Left renal cortex interstitium (tissue), 4 donors: ENCODE data around the gene ANKS4B. TPM values are rescaled to one million over a fixed set of nuclear protein-coding genes. Genes with fewer than 3 reads are reported as not detected.
"Not testable (repeated sequence)": the region's sequence is repeated elsewhere in the genome, so short reads cannot be mapped to it uniquely, and the experiment has no call there.

Source experiments
- DNase-seq, 4 donors: peaks; one replicate each; pipeline ENCODE4 v3.0.0-alpha.2; 2013; ENCODE audit warnings: low read depth in 4 of 4, low spot score in 2 of 4, missing footprints in 1 of 4
- polyA plus RNA-seq, 4 donors: library from polyadenylated mRNA; unstranded; fragments of 120-200 nt; gene quantifications; one replicate each; pipeline ENCODE4 v1.2.1, GENCODE V29; 2013; ENCODE audit not compliant: insufficient read length in 4 of 4

The ANKS4B gene
- polyA plus RNA-seq, 4 donors, result 3.2 to 6.0 (median 4.7) TPM

DNA sequence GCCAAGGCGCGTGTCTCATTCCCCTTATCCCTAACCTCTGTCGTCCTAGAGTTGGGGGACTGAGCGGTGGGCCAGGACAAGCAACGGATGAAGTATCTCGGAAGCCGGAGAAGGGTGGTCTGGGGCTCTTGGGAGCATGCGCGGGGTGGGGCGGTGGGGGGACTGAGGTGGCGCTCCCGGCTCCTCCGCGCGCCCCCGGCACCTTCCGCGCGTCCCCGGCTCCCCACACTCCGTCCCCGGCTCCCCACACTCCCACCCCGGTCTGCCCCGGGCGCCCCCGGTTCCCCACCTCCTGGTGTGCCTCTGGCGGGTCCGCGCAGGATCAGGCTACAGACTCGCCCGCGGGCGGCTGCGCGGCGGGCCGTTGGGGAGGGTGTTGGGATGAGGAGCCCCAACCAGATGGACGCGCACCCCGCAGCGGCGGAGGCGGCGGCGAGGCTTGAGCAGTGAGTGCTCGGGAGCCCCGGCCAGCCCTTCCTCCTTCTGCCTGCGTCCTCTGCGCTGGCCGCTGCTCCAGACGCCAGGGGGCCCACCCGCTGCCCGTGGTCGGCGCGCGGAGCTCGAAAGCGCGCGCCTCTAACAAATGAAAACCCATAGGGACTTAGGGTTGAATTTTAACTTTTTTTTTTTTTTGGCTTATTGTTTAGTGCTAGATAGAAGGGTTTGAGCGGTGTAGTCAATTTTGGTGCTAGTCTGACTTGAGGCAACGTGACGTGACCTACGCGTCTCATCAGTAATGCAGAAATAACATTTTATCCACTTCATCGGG lies 50.2 kb downstream of the ANKS4B start:
- peak in 2 of 4 donors; percentile 36 to 43 for DNase-seq

DNA sequence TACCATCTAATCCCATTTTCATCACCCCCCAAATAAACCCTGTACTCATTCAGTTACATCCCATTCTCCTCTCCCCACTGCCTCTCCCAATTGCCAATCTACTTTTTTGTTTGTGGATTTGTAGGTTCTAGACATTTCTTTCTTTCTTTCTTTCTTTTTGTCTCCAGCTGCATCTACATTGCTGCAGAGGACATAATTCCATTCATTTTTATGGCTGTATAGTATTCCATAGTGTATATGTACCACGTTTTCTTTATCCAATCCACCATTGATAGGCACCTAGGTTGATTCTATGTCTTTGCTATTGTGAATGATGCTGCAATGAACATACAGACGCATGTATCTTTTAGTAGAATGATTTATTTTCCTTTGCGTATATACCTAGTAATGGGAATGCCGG lies 50.9 kb downstream of the ANKS4B start:
- no peak for DNase-seq

DNA sequence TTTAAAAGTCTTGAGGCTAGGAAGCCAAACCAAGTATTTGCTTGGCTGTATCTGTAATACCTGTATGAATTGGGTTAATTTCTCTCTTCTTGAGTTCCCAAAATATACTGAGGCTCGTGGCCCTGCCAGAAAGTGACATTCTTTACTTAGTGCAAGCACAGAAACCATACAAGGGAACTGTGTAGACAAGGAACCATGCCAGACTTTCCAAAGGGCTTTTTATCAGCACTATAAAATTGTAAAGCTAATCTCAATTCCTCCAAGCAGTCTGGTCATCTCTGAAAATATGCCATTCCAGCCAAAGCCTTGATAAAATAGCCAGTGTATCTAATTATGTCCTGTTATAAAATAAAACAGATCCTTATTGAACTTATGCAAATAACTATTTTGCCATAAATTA lies 51.8 kb downstream of the ANKS4B start:
- DNase-seq, result no peak

DNA sequence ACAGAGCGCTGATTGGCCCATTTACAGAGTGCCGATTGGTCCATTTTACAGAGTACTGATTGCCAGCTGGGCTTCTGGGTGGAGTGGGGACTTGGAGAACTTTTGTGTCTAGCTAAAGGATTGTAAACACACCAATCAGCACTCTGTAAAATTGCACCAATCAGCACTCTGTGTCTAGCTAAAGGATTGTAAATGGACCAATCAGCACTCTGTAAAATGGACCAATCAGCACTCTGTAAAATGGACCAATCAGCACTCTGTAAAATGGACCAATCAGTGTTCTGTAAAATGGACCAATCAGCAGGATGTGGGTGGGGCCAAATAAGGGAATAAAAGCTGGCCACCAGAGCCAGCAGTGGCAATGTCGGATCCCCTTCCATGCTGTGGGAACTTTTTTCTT lies 56.3 kb downstream of the ANKS4B start:
- not testable (repeated sequence) for DNase-seq

DNA sequence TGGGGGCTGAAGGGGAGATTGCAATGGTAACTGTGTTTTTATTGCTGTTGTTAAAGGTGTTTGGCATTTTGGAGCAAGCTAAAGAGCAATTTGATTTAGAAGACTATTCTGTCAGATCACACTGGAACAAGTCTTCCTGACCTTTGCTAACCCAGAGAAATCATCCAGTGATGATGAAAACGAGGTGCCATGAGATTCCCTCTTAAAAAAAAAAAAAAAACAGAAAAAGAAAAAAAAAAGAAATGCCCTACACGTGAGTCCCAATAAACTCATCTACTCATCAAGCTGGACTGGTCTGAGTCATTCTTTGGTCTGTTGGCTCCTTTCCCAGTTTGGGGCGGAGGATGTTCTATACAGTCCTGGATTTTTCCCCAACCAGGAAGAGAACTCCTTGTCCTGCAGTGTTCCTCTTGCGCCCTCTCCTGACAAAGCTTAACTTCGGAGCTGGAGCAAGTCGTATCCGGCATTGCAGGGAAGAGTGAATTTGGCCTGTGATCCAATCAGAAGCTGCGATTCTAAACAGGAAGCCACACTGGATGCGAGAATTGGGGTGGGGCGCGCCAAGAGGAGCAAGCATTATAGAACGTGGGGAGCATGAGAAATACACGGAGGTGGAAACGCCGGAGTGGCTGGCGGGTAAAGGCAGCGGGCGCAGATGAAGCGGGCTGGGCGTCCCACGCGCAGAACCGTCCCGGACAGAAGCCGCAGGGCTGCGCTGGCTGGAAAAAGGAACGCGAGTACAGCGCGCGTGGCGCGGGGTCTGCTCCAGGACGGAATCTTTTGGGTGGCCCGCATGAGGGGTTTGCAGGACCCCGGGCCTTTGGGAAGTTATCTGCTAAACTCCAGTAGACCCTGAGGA lies 67.0 kb downstream of the ANKS4B start:
- DNase-seq, result peak; percentile 88 to 99 (median 92)

DNA sequence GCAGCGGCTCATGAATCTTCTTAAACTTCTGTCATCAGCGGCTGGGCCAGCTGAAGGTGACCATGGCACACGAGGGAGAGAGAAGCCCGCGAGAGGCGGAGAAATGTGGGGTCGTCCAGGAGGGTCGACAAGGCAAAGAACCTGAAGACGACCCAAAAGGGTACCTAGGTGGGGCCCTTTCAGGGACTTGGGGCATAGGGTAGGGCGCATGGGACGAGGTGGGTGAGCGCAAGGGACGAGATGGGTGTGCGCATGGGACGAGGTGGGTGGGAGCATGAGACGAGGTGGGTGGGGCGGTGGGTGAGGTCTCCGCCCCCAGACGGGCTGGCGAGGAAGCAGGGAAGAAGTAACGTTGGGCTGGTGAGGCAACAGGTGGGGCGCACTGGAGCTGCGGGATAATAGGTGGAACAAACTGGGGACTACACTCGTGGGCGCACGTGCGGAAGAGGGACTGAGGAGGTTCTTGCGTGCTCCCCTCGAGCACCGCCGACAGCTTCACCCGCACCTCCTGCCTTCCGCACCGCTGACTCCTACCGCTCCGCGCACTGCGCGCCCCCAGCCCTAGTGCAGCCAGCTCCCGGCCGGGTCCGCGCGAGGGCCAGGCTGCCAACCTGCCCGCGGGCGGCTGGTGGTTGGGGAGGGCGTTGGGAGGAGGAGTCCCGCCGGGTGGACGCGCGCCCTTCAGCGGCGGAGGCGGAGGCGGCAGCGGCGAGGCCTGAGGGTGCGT lies 67.8 kb downstream of the ANKS4B start:
- peak in 3 of 4 donors; percentile 13 to 35 (median 20) for DNase-seq

DNA sequence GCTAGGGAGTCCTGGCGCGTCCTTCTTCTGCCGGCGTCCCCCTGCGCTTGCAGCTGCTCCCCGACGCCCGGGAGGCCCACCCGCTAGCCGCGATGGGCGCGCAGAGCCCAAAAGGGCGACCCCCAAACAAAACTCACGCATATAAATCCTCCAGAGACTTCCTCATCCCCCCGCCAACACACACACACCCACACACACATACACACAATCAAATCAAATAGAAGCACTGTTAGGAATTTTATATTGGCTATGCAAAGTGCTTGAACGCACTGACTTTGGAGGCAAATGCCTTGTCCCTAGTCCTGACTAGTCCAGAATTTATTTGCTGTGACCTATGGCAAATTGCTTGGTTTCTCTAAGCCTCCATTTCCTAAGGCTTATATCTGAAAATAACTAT lies 68.4 kb downstream of the ANKS4B start:
- no peak for DNase-seq

DNA sequence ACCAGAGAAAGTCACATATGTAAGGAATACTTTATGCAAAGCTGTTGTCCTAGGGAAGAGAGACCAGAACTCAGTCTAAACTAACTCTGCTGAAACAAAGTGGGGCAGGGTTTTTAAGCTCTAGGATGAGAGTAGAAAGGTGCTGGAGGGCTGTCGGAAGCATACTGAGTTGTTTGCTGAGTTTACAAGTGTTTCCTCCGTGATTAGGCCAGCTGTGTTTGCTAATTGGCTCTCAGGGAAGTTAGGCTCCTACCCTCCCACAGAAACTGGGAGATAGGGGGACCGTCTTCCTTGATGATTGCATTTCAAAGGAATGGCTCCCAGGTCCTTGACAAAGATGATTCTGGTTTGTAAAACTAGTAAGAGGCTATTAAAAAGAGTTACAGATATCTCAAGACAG lies 69.0 kb downstream of the ANKS4B start:
- DNase-seq, result no peak

DNA sequence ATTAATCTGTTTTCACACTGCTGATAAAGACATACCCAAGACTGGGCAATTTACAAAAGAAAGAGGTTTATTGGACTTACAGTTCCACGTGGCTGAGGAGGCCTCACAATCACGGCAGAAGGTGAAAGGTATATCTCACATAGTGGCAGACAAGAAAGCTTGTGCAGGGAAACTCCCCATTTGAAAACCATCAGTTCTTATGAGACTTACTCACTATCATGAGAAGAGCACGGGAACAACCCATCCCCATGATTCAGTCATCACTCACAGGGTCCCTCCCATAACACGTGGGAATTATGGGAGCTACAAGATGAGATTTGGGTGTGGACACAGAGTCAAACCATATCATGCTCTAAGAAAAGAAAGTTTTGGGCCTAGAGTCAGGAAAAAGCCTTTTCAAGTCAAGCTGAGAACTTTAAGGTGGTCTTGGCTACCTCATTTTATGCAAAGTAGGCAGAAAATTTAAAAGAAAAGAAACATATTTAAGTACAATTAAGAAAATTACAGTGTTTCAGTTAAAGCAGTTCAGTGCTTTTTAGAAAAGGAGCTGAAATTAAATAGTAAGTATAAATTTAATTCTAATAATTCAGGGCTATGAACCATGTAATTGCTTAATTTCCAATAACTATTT lies 69.5 kb downstream of the ANKS4B start:
- DNase-seq, result no peak

Other genes with a start within 250 kb of the ANKS4B start
- gene DNAH3, start 82.9 kb upstream of the ANKS4B start, polyA plus RNA-seq, result under 1 TPM; 0.16 to 0.69 (median 0.43) TPM
- gene LDAF1, start 75.0 kb upstream of the ANKS4B start, polyA plus RNA-seq, result 10 to 100 TPM; 22.8 to 25.9 (median 25.3) TPM
- gene ZP2, start 22.1 kb upstream of the ANKS4B start, polyA plus RNA-seq, result under 1 TPM; 0.10 to 0.31 (median 0.12) TPM
- 1 to 10 TPM; 8.0 to 9.9 (median 8.9) TPM for gene CRYM, start 44.6 kb downstream of the ANKS4B start, polyA plus RNA-seq